Lower leg skin (tissue), 4 donors: ENCODE data around the gene GOLGA1. TPM values are rescaled to one million over a fixed set of nuclear protein-coding genes. Genes with fewer than 3 reads are reported as not detected.

Experiments used
- DNase-seq, 2 donors: peaks; one replicate each; pipeline ENCODE4 v3.0.0-alpha.2; 2019; ENCODE audit warnings: low spot score in 2 of 2
- H3K4me3 ChIP-seq: fragments of 200-600 bp; sonication (generic); 2 replicates; pipeline ENCODE4 v1.5.1; 2017; ENCODE audit warnings: mild to moderate bottlenecking, low read depth; ENCODE audit not compliant: poor library complexity, severe bottlenecking
- POLR2A ChIP-seq, 2 donors: fragments of 450-650 bp; IDR thresholded peaks; one replicate each; pipeline ENCODE4 v1.6.1; 2016 to 2017; ENCODE audit warnings: antibody characterized with exemption in 2 of 2, mild to moderate bottlenecking in 1 of 2, moderate library complexity in 1 of 2
- WGBS, 2 donors: methylation state at CpG; one replicate each; pipeline ENCODE4 v1.1.5; 2018; 5-methylcytosine and 5-hydroxymethylcytosine counted together
- intact Hi-C: fragments of 100-400 bp; cut with DNase I; formaldehyde crosslinking; loops from one replicate; pipeline ENCODE4 v1.15.0; 2023; ENCODE audit warnings: low total_unique reads
- total RNA-seq, 4 donors: library from RNA; depleted of rRNA; stranded (reverse); fragments of >200 nt; gene quantifications; one replicate each; pipeline ENCODE4 v1.1.0, GENCODE V29; 2016
- TF ChIP-seq, protein P1 (sequence below), 3 donors: fragments of 450-650 bp; IDR thresholded peaks; one replicate each; pipeline ENCODE4 v1.5.1; 2016; ENCODE audit warnings: antibody characterized with exemption in 3 of 3, mild to moderate bottlenecking in 3 of 3, moderate library complexity in 2 of 3

Gene GOLGA1
- total RNA-seq, 4 donors from 2014 or later = 15.0 to 23.4 (median 18.0) TPM

DNA sequence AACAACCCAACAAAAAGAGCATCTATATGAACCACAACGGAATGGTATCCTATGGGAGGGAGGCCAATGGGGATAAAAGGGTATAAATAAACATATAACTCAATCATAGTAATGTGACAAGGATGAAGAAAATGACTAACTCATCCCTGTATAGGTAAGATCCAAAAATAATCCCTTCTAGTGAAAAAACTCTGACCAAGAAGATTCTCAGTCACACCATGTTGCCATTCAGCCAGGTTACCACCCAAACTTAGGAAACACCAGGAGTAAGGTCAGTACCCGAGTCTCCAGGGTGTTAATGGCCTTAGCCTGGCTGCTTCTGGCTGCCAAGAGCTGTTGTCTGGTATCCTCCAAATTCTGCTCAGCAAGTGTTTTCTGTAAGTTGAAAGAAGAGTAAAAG is 32.8 kb downstream of the GOLGA1 start:
- H3K4me3 ChIP-seq = no peak overlapping the region
- intact Hi-C loops = no loop called here
- TF ChIP-seq POLR2A (IDR thresholded peaks at IDR 0.05) = no peak
- TF ChIP-seq, protein P1, sequence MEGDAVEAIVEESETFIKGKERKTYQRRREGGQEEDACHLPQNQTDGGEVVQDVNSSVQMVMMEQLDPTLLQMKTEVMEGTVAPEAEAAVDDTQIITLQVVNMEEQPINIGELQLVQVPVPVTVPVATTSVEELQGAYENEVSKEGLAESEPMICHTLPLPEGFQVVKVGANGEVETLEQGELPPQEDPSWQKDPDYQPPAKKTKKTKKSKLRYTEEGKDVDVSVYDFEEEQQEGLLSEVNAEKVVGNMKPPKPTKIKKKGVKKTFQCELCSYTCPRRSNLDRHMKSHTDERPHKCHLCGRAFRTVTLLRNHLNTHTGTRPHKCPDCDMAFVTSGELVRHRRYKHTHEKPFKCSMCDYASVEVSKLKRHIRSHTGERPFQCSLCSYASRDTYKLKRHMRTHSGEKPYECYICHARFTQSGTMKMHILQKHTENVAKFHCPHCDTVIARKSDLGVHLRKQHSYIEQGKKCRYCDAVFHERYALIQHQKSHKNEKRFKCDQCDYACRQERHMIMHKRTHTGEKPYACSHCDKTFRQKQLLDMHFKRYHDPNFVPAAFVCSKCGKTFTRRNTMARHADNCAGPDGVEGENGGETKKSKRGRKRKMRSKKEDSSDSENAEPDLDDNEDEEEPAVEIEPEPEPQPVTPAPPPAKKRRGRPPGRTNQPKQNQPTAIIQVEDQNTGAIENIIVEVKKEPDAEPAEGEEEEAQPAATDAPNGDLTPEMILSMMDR (IDR thresholded peaks at IDR 0.05) = no peak
- DNase-seq = peak in 1 of 2 donors; percentile 1
- WGBS, 2 donors = 81 to 89% methylated on average over 2 of the region's 2 CpGs

- TF ChIP-seq, protein P1 (IDR thresholded peaks at IDR 0.05) = no peak
- TF ChIP-seq POLR2A (IDR thresholded peaks at IDR 0.05) = no peak
- 78 to 91% methylated on average over 1 of the region's 1 CpG for WGBS, 2 donors
- no peak for DNase-seq
- H3K4me3 ChIP-seq = no peak overlapping the region
- intact Hi-C loops = no loop called here
These were observed 33.9 kb downstream of the GOLGA1 start for GRCh38 chr9:124906966-124907365.

GRCh38 chr9:124899845-124900244 is 41.0 kb downstream of the GOLGA1 start:
- TF ChIP-seq POLR2A (IDR thresholded peaks at IDR 0.05) = no peak
- TF ChIP-seq, protein P1 (IDR thresholded peaks at IDR 0.05) = no peak
- WGBS, 2 donors = 62 to 77% methylated on average over 9 of the region's 9 CpGs
- intact Hi-C loops = no loop called here
- no peak for DNase-seq
- H3K4me3 ChIP-seq = no peak overlapping the region

GRCh38 chr9:124897570-124898460 is 43.1 kb downstream of the GOLGA1 start:
- DNase-seq = no peak
- intact Hi-C loops = no loop called here
- 90 to 95% methylated on average over 6 of the region's 6 CpGs for WGBS, 2 donors

DNA sequence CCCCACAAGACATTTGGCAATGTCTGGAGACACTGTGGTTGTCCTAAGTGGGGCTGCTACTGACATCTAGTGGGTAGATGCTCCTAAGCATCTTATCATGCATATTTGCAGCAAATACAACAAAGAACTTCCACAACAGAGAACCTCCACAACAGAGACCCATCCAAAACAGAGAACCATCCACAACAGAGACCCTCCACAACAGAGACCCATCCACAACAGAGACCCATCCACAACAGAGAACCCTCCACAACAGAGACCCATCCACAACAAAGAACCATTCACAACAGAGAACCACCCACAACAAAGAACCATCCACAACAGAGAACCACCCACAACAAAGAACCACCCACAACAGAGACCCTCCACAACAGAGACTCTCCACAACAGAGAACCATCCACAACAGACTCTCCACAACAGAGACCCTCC is 46.1 kb downstream of the GOLGA1 start:
- intact Hi-C loops = no loop called here
- TF ChIP-seq, protein P1 (IDR thresholded peaks at IDR 0.05) = no peak
- no peak for TF ChIP-seq POLR2A (IDR thresholded peaks at IDR 0.05)
- no peak for DNase-seq
- H3K4me3 ChIP-seq = no peak overlapping the region

More at GRCh38 chr9:124897570-124898460, 43.1 kb downstream of the GOLGA1 start:
- H3K4me3 ChIP-seq = no peak overlapping the region
- TF ChIP-seq POLR2A (IDR thresholded peaks at IDR 0.05) = no peak
- TF ChIP-seq, protein P1 (IDR thresholded peaks at IDR 0.05) = no peak
